Erythroblast (primary cell): ENCODE data around the gene GLIS1.

ENCODE experiments used
- GATA1 ChIP-seq: IDR thresholded peaks from 2 replicates; pipeline ENCODE4 v1.6.1; 2011; ENCODE audit warnings: low read depth, mild to moderate bottlenecking, control low read depth, low read length, moderate library complexity
- POLR2A ChIP-seq: IDR thresholded peaks from 2 replicates; pipeline ENCODE4 v1.6.1; 2011; ENCODE audit warnings: mild to moderate bottlenecking, low read length

- TF ChIP-seq POLR2A (no peak), GATA1 (no peak)
Measured at GRCh38 chr1:53658489-53659230, 80.3 kb downstream of the GLIS1 start.
